HepG2 (cell line): ENCODE results near the gene GRK3. TPM values are rescaled to one million over a fixed set of nuclear protein-coding genes. Genes with fewer than 3 reads are reported as not detected.

Source experiments
- CBX2 ChIP-seq, 2 experiments: fragments of 200-600 bp in 1 of 2; sonication (generic); formaldehyde crosslinking in 1 of 2; IDR thresholded peaks; 2 replicates each; pipeline versions ENCODE4 v1.7.0 to v1.8.1; 2018 to 2022; ENCODE audit warnings: low read depth in 2 of 2, low read length in 1 of 2, mild to moderate bottlenecking in 1 of 2, missing genetic modification reagents in 1 of 2
- KAT7 ChIP-seq: IDR thresholded peaks from 2 replicates; pipeline ENCODE4 v1.6.1; 2018; ENCODE audit warnings: borderline replicate concordance, missing compliant biosample characterization
- PHF21A ChIP-seq: sonication (generic); formaldehyde crosslinking; IDR thresholded peaks from 2 replicates; pipeline ENCODE4 v1.5.0; 2020; ENCODE audit warnings: mild to moderate bottlenecking, missing genetic modification reagents
- SOX13 ChIP-seq, 3 experiments: fragments of 450-650 bp in 1 of 3; sonication (generic) in 1 of 3; formaldehyde crosslinking in 1 of 3; IDR thresholded peaks in 2 of 3; conservative IDR thresholded peaks in 1 of 3; 2 replicates each; pipeline versions ENCODE4 v1.5.0 to v1.6.1; 2016 to 2020; ENCODE audit warnings: antibody characterized with exemption in 1 of 3, mild to moderate bottlenecking in 1 of 3, missing compliant biosample characterization in 1 of 3, missing genetic modification reagents in 1 of 3, moderate library complexity in 1 of 3
- SRSF1 ChIP-seq: fragments of 200-400 bp; formaldehyde crosslinking; optimal IDR thresholded peaks from 2 replicates; pipeline ENCODE3; 2017; ENCODE audit warnings: mild to moderate bottlenecking, low read depth, low read length, moderate library complexity
- STAT5B ChIP-seq: sonication (generic); formaldehyde crosslinking; IDR thresholded peaks from 2 replicates; pipeline ENCODE4 v1.4.0; 2020; ENCODE audit warnings: missing genetic modification reagents
- YY1 ChIP-seq: IDR thresholded peaks from 2 replicates; pipeline ENCODE4 v1.6.1; 2011; ENCODE audit warnings: low read length, low read depth, moderate library complexity, mild to moderate bottlenecking; ENCODE audit not compliant: insufficient read depth, insufficient replicate concordance
- ZBTB21 ChIP-seq: sonication (generic); formaldehyde crosslinking; IDR thresholded peaks from 2 replicates; pipeline ENCODE4 v1.4.0; 2020; ENCODE audit warnings: missing genetic modification reagents
- ZBTB38 ChIP-seq: sonication (generic); formaldehyde crosslinking; IDR thresholded peaks from 2 replicates; pipeline ENCODE4 v1.5.1; 2020; ENCODE audit warnings: mild to moderate bottlenecking, missing genetic modification reagents
- ZMAT3 ChIP-seq: sonication (generic); formaldehyde crosslinking; conservative IDR thresholded peaks from 2 replicates; pipeline ENCODE4 v1.7.0; 2021; ENCODE audit warnings: missing genetic modification reagents
- ZNF234 ChIP-seq: sonication (generic); formaldehyde crosslinking; conservative IDR thresholded peaks from 2 replicates; pipeline ENCODE4 v1.5.1; 2020; ENCODE audit warnings: mild to moderate bottlenecking, missing genetic modification reagents
- ZNF446 ChIP-seq: sonication (generic); formaldehyde crosslinking; IDR thresholded peaks from 2 replicates; pipeline ENCODE4 v1.5.0; 2020; ENCODE audit warnings: mild to moderate bottlenecking, missing genetic modification reagents
- ZNF552 ChIP-seq: sonication (generic); formaldehyde crosslinking; IDR thresholded peaks from 2 replicates; pipeline ENCODE4 v1.9.0; 2022; ENCODE audit warnings: missing genetic modification reagents, mild to moderate bottlenecking, borderline replicate concordance
- ZNF777 ChIP-seq: sonication (generic); formaldehyde crosslinking; IDR thresholded peaks from 2 replicates; pipeline ENCODE4 v1.4.0; 2020; ENCODE audit warnings: missing genetic modification reagents
- polyA plus RNA-seq, 8 experiments: library from polyadenylated mRNA; depleted of rRNA in 3 of 8; stranded (reverse) in 7 of 8; unstranded in 1 of 8; fragments of >200 nt; fragmentation: Illumina TruSeq in 4 of 8; extraction: Trizol in 4 of 8; gene quantifications; 2 replicates each; pipeline versions ENCODE4 v1.2.1 to v1.2.3, GENCODE V29; 2011 to 2016; ENCODE audit warnings: low read depth in 4 of 8, missing spikeins in 1 of 8, mixed read lengths in 1 of 8; ENCODE audit not compliant: insufficient read depth in 1 of 8
- total RNA-seq, 5 experiments: library from RNA; depleted of rRNA; stranded (reverse); fragments of >200 nt; fragmentation: Illumina TruSeq; extraction: Trizol; gene quantifications; 2 replicates each; pipeline ENCODE4 v1.2.3, GENCODE V29; 2016; ENCODE audit warnings: low read depth in 1 of 5
- TF ChIP-seq, protein P1 (sequence below): sonication (generic); formaldehyde crosslinking; IDR thresholded peaks from 2 replicates; pipeline ENCODE4 v1.8.1; 2023; ENCODE audit warnings: missing genetic modification reagents, mild to moderate bottlenecking, borderline replicate concordance
- TF ChIP-seq, protein P2 (sequence below): sonication (generic); formaldehyde crosslinking; IDR thresholded peaks from 2 replicates; pipeline ENCODE4 v1.5.0; 2020; ENCODE audit warnings: missing genetic modification reagents, mild to moderate bottlenecking, borderline replicate concordance
- TF ChIP-seq, protein P3 (sequence below): sonication (generic); formaldehyde crosslinking; IDR thresholded peaks from 2 replicates; pipeline ENCODE4 v1.4.0; 2020; ENCODE audit warnings: missing genetic modification reagents
- TF ChIP-seq, protein P4 (sequence below): sonication (generic); formaldehyde crosslinking; IDR thresholded peaks from 2 replicates; pipeline ENCODE4 v1.4.0; 2020; ENCODE audit warnings: missing genetic modification reagents, low read depth, mild to moderate bottlenecking, borderline replicate concordance
- TF ChIP-seq, protein P5 (sequence below): sonication (generic); formaldehyde crosslinking; IDR thresholded peaks from 2 replicates; pipeline ENCODE4 v1.4.0; 2020; ENCODE audit warnings: missing genetic modification reagents, mild to moderate bottlenecking, borderline replicate concordance
- TF ChIP-seq, protein P6 (sequence below): IDR thresholded peaks from 2 replicates; pipeline ENCODE4 v1.6.1; 2012; ENCODE audit warnings: low read depth, low read length, improper control_type of control experiment

Gene GRK3
- total and polyA plus RNA-seq, 2 of the 13 experiments (the other 11 are each of a cell fraction or from before 2014, with no cell fraction given) = 8.5 to 16.7 TPM

DNA sequence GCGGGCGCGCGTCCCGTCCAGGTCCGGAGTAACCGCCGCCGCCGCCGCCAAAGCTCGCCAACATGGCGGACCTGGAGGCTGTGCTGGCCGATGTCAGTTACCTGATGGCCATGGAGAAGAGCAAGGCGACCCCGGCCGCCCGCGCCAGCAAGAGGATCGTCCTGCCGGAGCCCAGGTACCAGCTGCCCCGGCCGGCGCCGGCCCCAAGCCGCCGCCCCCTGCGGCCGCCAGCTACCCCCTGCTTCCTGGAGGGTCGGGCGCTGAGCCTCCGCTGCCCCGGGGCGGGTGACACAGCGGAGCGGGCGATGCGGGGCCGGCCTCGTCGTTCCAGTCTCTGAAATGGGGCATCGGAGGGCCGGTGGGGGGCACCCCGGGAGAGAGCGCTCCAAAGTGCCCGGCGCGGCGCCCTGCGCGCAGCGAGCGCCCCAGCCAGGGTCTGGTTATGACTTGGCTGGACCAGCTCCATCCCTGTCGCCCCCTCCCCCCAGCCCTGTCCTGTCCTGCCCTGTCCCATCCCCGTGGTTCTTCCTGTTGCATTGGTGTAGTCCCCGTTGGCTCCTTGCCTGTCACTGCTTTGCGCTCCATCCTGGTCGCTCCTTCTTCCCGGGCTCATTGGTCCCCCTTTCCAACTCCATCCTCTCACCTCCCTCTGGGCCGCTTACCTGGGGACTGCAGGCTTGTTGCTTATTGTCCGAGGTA is 653 bp downstream of the GRK3 start (continued):
- TF ChIP-seq ZBTB38 (no peak), ZNF552 (no peak), ZMAT3 (CRISPR knock-in tag) (no peak), ZNF234 (CRISPR knock-in tag) (no peak), SOX13 (IDR thresholded peaks at IDR 0.05) (no peak), SOX13 (CRISPR knock-in tag; conservative IDR thresholded peaks at IDR 0.05 in 1 of 2, IDR thresholded peaks at IDR 0.05 in 1 of 2) (no peak), ZBTB21 (CRISPR knock-in tag) (no peak), YY1 (peak; percentile 86), ZNF446 (CRISPR knock-in tag) (peak; percentile 43; the same call in 1 of the 2 replicates), PHF21A (CRISPR knock-in tag) (no peak), ZNF777 (CRISPR knock-in tag) (peak; percentile 50; the same call in 1 of the 2 replicates), KAT7 (no peak), CBX2 (IDR thresholded peaks at IDR 0.05; ENCODE audit: low read depth, low read length) (no peak), CBX2 (CRISPR knock-in tag; IDR thresholded peaks at IDR 0.05; ENCODE audit: low read depth) (no peak), STAT5B (CRISPR knock-in tag) (no peak), SRSF1 (no peak)
- TF ChIP-seq, protein P1, sequence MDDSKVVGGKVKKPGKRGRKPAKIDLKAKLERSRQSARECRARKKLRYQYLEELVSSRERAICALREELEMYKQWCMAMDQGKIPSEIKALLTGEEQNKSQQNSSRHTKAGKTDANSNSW = no peak
- TF ChIP-seq, protein P2, sequence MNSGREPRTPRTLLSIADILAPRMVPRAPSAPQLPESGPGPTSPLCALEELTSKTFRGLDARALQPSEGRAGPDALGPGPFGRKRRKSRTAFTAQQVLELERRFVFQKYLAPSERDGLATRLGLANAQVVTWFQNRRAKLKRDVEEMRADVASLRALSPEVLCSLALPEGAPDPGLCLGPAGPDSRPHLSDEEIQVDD = no peak
- TF ChIP-seq, protein P3, sequence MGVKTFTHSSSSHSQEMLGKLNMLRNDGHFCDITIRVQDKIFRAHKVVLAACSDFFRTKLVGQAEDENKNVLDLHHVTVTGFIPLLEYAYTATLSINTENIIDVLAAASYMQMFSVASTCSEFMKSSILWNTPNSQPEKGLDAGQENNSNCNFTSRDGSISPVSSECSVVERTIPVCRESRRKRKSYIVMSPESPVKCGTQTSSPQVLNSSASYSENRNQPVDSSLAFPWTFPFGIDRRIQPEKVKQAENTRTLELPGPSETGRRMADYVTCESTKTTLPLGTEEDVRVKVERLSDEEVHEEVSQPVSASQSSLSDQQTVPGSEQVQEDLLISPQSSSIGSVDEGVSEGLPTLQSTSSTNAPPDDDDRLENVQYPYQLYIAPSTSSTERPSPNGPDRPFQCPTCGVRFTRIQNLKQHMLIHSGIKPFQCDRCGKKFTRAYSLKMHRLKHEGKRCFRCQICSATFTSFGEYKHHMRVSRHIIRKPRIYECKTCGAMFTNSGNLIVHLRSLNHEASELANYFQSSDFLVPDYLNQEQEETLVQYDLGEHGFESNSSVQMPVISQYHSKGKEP (CRISPR knock-in tag) = no peak
- TF ChIP-seq, protein P4, sequence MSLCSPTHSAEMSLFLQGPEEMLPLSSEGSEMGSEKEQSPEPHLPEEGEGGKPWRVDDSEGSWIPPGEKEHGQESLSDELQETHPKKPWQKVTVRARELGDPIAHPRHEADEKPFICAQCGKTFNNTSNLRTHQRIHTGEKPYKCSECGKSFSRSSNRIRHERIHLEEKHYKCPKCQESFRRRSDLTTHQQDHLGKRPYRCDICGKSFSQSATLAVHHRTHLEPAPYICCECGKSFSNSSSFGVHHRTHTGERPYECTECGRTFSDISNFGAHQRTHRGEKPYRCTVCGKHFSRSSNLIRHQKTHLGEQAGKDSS (CRISPR knock-in tag) = 0 out of 2 replicates have a peak, but pooled peaks have one; percentile 8
- TF ChIP-seq, protein P5, sequence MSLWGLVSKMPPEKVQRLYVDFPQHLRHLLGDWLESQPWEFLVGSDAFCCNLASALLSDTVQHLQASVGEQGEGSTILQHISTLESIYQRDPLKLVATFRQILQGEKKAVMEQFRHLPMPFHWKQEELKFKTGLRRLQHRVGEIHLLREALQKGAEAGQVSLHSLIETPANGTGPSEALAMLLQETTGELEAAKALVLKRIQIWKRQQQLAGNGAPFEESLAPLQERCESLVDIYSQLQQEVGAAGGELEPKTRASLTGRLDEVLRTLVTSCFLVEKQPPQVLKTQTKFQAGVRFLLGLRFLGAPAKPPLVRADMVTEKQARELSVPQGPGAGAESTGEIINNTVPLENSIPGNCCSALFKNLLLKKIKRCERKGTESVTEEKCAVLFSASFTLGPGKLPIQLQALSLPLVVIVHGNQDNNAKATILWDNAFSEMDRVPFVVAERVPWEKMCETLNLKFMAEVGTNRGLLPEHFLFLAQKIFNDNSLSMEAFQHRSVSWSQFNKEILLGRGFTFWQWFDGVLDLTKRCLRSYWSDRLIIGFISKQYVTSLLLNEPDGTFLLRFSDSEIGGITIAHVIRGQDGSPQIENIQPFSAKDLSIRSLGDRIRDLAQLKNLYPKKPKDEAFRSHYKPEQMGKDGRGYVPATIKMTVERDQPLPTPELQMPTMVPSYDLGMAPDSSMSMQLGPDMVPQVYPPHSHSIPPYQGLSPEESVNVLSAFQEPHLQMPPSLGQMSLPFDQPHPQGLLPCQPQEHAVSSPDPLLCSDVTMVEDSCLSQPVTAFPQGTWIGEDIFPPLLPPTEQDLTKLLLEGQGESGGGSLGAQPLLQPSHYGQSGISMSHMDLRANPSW (CRISPR knock-in tag) = no peak
- TF ChIP-seq, protein P6, sequence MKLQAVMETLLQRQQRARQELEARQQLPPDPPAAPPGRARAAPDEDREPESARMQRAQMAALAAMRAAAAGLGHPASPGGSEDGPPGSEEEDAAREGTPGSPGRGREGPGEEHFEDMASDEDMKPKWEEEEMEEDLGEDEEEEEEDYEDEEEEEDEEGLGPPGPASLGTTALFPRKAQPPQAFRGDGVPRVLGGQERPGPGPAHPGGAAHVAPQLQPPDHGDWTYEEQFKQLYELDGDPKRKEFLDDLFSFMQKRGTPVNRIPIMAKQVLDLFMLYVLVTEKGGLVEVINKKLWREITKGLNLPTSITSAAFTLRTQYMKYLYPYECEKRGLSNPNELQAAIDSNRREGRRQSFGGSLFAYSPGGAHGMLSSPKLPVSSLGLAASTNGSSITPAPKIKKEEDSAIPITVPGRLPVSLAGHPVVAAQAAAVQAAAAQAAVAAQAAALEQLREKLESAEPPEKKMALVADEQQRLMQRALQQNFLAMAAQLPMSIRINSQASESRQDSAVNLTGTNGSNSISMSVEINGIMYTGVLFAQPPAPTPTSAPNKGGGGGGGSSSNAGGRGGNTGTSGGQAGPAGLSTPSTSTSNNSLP = no peak
